ENCODE measurements around the gene EPHA1. TPM values are rescaled to one million over a fixed set of nuclear protein-coding genes. Genes with fewer than 3 reads are reported as not detected.

The EPHA1 gene
- total and polyA plus RNA-seq, 2 donors: 1.4 to 3.2 TPM

GRCh38 chr7:143385891-143386781, 22.5 kb downstream of the EPHA1 start:
- no peak overlapping the region for H3K4me3 ChIP-seq (ENCODE audit: low read depth, low read length)
- 39% methylated on average over 19 of the region's 19 CpGs for WGBS
- no peak for DNase-seq (ENCODE audit: extremely low spot score)
- no peak overlapping the region for H3K27ac ChIP-seq (ENCODE audit: low read depth)
- no peaks in the 10 kb centered on the region for H3K4me1 ChIP-seq (ENCODE audit: insufficient read depth)
- H3K36me3 ChIP-seq (ENCODE audit: insufficient read depth): peaks cover 4% of the 10 kb centered on the region

- Histone ChIP-seq H3K27ac (ENCODE audit: low read depth) (peak overlapping the region; percentile 38), H3K36me3 (ENCODE audit: insufficient read depth) (peaks cover 4% of the 10 kb centered on the region), H3K4me1 (ENCODE audit: insufficient read depth) (no peaks in the 10 kb centered on the region), H3K4me3 (ENCODE audit: low read depth, low read length) (no peak overlapping the region)
- WGBS: 50% methylated on average over 14 of the region's 14 CpGs
- no peak for DNase-seq (ENCODE audit: extremely low spot score)
Measured at GRCh38 chr7:143384661-143385631, 23.7 kb downstream of the EPHA1 start.

DNA sequence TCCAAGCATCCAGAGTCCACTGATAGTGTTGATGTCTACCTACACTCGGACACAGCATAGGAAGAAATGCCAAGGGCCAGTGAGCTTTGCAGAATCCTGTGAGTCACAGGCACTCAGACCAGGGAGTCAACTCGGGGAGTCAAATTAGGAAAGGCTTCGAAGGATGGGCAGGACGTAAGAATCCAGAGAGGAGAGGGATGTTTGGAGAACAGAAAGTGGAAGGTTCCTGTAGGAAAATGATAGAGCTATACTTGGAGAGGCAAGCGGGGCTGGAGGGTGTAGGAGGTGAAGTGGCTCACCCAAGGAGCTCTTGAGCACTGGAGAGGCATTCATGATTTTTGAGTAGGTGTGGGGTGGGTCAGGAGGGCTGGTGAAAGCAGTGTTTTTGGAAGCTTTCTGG, 24.5 kb downstream of the EPHA1 start:
- H3K36me3 ChIP-seq (ENCODE audit: insufficient read depth): peaks cover 4% of the 10 kb centered on the region
- DNase-seq (ENCODE audit: extremely low spot score): no peak
- no peak overlapping the region for H3K4me3 ChIP-seq (ENCODE audit: low read depth, low read length)
- WGBS: 24% methylated on average over 5 of the region's 5 CpGs
- H3K4me1 ChIP-seq (ENCODE audit: insufficient read depth): peaks cover under 1% of the 10 kb centered on the region
- peak overlapping the region; percentile 2 for H3K27ac ChIP-seq (ENCODE audit: low read depth)

DNA sequence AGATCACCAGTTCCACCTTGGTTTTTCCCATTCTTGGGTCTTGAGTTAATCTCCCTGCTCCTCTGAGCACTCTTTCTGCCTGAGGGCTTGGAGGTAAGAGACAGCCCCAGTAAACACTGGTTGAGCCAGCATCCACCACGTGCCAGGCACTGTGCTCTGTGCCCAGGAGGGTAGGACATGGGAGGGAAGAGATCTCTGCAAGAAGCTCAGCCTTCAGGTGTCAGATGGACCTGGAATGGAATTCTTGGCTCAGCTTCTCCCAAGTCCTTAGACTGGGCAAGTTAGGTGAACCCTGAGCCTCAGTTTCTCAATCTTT, 25.1 kb downstream of the EPHA1 start:
- peaks cover 2% of the 10 kb centered on the region for H3K4me1 ChIP-seq (ENCODE audit: insufficient read depth)
- 38% methylated on average over 1 of the region's 1 CpG for WGBS
- H3K4me3 ChIP-seq (ENCODE audit: low read depth, low read length): no peak overlapping the region
- no peak overlapping the region for H3K27ac ChIP-seq (ENCODE audit: low read depth)
- no peak for DNase-seq (ENCODE audit: extremely low spot score)
- peaks cover 3% of the 10 kb centered on the region for H3K36me3 ChIP-seq (ENCODE audit: insufficient read depth)

DNA sequence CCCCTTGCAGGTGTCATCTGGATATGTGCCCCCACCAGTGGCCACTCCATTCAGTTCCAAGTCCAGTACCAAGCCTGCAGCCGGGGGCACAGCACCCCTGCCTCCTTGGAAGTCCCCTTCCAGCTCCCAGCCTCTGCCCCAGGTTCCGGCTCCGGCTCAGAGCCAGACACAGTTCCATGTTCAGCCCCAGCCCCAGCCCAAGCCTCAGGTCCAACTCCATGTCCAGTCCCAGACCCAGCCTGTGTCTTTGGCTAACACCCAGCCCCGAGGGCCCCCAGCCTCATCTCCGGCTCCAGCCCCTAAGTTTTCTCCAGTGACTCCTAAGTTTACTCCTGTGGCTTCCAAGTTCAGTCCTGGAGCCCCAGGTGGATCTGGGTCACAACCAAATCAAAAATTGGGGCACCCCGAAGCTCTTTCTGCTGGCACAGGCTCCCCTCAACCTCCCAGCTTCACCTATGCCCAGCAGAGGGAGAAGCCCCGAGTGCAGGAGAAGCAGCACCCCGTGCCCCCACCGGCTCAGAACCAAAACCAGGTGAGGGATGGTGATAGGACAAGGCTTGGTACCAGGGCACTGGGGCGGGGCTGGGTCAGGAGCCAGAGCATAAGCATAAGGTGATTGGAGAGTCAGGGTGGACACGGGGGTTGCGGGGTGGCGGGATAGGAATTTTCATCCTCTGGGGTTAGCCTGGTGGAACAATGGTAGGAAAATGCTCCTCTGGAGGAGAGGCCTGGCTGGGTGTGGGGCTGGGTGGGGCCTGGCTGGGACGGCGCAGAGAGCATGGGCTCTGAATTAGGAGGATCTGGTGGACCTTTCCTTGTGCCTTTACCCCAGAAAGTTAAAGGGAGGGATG, 25.6 kb downstream of the EPHA1 start:
- peaks cover 2% of the 10 kb centered on the region for H3K4me1 ChIP-seq (ENCODE audit: insufficient read depth)
- H3K4me3 ChIP-seq (ENCODE audit: low read depth, low read length): peak overlapping the region; percentile 93
- DNase-seq (ENCODE audit: extremely low spot score): no peak
- no peaks in the 10 kb centered on the region for H3K36me3 ChIP-seq (ENCODE audit: insufficient read depth)
- 65% methylated on average over 15 of the region's 15 CpGs for WGBS
- H3K27ac ChIP-seq (ENCODE audit: low read depth): peak overlapping the region; percentile 11

- peak overlapping the region; percentile 94 for H3K27ac ChIP-seq (ENCODE audit: low read depth)
- 12% methylated on average over 21 of the region's 21 CpGs for WGBS
- no peaks in the 10 kb centered on the region for H3K36me3 ChIP-seq (ENCODE audit: insufficient read depth)
- no peak for DNase-seq (ENCODE audit: extremely low spot score)
- H3K4me3 ChIP-seq (ENCODE audit: low read depth, low read length): peak overlapping the region; percentile 93
- H3K4me1 ChIP-seq (ENCODE audit: insufficient read depth): peaks cover 2% of the 10 kb centered on the region
Measured at GRCh38 chr7:143382126-143382790, 26.4 kb downstream of the EPHA1 start.

- Histone ChIP-seq H3K27ac (ENCODE audit: low read depth) (peak overlapping the region; percentile 94), H3K36me3 (ENCODE audit: insufficient read depth) (no peaks in the 10 kb centered on the region), H3K4me3 (ENCODE audit: low read depth, low read length) (peak overlapping the region; percentile 93), H3K4me1 (ENCODE audit: insufficient read depth) (peaks cover 2% of the 10 kb centered on the region)
- DNase-seq (ENCODE audit: extremely low spot score): peak; percentile 66
- 1% methylated on average over 64 of the region's 64 CpGs for WGBS
Measured at GRCh38 chr7:143381427-143382125, 27.1 kb downstream of the EPHA1 start.

- under 1% methylated on average over 71 of the region's 72 CpGs for WGBS
- DNase-seq (ENCODE audit: extremely low spot score): peak; percentile 87
- peaks cover 2% of the 10 kb centered on the region for H3K4me1 ChIP-seq (ENCODE audit: insufficient read depth)
Measured at GRCh38 chr7:143380646-143381426, 27.8 kb downstream of the EPHA1 start, which contains the start of gene ZYX. Gene ZYX, plus strand, starts transcription at chr7:143381345. Its CDS starts 227 bp downstream, at chr7:143381572.

GRCh38 chr7:143380260-143380645, 28.4 kb downstream of the EPHA1 start:
- DNase-seq (ENCODE audit: extremely low spot score): peak; percentile 87
- peak overlapping the region; percentile 94 for H3K27ac ChIP-seq (ENCODE audit: low read depth)
- WGBS: under 1% methylated on average over 35 of the region's 35 CpGs
- H3K4me3 ChIP-seq (ENCODE audit: low read depth, low read length): peak overlapping the region; percentile 93
- peaks cover 2% of the 10 kb centered on the region for H3K4me1 ChIP-seq (ENCODE audit: insufficient read depth)
- no peaks in the 10 kb centered on the region for H3K36me3 ChIP-seq (ENCODE audit: insufficient read depth)

More at GRCh38 chr7:143380646-143381426, 27.8 kb downstream of the EPHA1 start, which contains the start of gene ZYX:
- peak within 1 kb of the TSS; percentile 94 for H3K27ac ChIP-seq (ENCODE audit: low read depth)
- peak within 1 kb of the TSS; percentile 93 for H3K4me3 ChIP-seq (ENCODE audit: low read depth, low read length)
- no peaks in the 10 kb centered on the region for H3K36me3 ChIP-seq (ENCODE audit: insufficient read depth)

GRCh38 chr7:143379611-143380259, 28.9 kb downstream of the EPHA1 start:
- DNase-seq (ENCODE audit: extremely low spot score): no peak
- Histone ChIP-seq H3K4me3 (ENCODE audit: low read depth, low read length) (peak overlapping the region; percentile 93), H3K4me1 (ENCODE audit: insufficient read depth) (peaks cover 2% of the 10 kb centered on the region), H3K27ac (ENCODE audit: low read depth) (no peak overlapping the region), H3K36me3 (ENCODE audit: insufficient read depth) (no peaks in the 10 kb centered on the region)
- 19% methylated on average over 15 of the region's 15 CpGs for WGBS

- Histone ChIP-seq H3K36me3 (ENCODE audit: insufficient read depth) (no peaks in the 10 kb centered on the region), H3K4me3 (ENCODE audit: low read depth, low read length) (no peak overlapping the region), H3K27ac (ENCODE audit: low read depth) (peak overlapping the region; percentile 49), H3K4me1 (ENCODE audit: insufficient read depth) (peaks cover 2% of the 10 kb centered on the region)
- 73% methylated on average over 5 of the region's 5 CpGs for WGBS
- DNase-seq (ENCODE audit: extremely low spot score): no peak
Measured at GRCh38 chr7:143376396-143376795, 32.3 kb downstream of the EPHA1 start.
